GM21381 (cell line): Measurements from ENCODE around the gene CCDC8.
"Not testable (repeated sequence)": the region's sequence is repeated elsewhere in the genome, so short reads cannot be mapped to it uniquely, and the experiment has no call there.

Source experiments
- ATAC-seq: cut with Tn5 transposase; IDR thresholded peaks from one replicate; pipeline ENCODE4 v1.9.1; 2021; ENCODE audit warnings: mild to moderate bottlenecking, moderate library complexity; ENCODE audit not compliant: unreplicated experiment

Gene CCDC8

DNA sequence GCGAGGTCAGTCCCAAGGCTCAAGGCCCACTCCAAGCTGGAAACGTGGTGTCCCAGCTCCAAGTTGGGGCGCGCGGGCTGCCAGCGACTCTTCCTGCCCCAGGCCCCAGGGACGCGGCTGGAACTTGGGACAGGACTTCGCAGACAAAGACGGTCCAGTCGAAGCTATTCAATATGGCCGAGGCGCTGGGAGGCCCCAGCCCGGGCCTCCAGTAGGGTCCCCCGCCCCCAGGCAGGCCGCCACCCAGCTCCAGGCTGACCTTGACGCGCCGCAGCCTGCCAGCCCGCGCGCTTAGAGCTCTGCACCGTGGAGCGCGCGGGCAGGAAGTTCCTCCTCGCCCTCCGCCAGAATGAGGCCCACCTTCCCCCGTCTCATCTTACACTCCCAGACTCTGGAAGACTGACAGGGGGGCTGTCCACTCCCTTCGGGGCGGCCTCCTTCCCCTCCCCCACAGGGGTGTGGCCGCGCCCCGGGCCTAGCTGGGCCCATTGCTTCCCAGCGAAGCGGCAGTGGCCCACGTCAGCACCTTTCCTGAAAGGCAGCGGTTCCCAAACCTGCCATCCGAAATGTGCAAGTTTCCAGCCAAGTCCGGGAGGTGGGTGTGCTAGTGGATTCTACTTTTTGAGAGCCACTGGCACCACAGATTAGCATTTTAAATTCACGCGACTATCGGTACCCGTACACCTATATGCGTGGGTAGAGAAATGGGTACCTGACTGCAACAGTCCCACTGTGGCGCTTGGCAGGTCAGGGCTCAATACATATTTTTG, at the start of gene CCDC8:
Gene CCDC8, minus strand, starts transcription at position 303 of the 770 bp plus-strand sequence. CDS start 754 bp downstream, outside the sequence.
- ATAC-seq: no peak

- ATAC-seq: no peak
Observed at GRCh38 chr19:46461537-46461936, 48.2 kb upstream of the CCDC8 start.

DNA sequence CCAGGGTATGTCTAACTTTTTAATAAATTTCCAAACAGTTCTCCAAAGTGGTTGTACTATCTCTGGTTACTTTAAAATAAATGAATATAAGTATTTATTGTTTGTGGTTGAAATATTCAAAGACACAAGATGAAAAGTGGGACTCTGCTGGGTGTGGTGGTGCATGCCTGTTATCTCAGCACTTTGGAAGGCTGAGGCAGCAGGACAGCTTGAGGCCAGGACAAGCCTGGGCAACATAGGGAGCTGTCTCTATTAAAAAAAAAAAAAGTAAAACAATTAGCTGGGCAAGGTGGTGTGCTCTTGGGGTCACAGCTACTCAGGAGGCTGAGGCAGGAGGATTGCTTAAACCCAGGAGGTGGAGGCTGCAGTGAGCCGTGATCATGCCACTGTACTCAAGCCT, 47.6 kb upstream of the CCDC8 start:
- ATAC-seq: no peak

GRCh38 chr19:46460055-46460454, 46.7 kb upstream of the CCDC8 start:
- ATAC-seq: no peak

- no peak for ATAC-seq
Observed at GRCh38 chr19:46456930-46457329, 43.6 kb upstream of the CCDC8 start.

DNA sequence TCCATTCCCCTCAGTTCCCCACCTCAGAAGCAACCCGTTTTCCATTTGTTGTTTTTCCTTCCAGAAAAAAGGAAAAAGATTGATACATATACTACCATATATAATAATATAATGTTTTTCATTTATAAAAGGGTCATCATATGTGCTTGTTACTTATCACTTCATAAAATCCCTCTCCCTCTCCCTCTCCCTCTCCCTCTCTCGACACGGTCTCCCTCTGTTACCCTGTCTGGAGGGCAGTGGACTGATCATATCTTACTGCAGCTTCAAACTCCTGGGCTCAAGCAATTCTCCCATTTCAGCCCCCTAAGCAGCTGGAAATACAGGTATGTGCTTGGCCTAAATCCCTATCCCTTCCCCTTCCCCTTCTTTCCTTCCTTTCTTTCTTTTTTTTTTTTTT, 40.9 kb upstream of the CCDC8 start:
- no peak for ATAC-seq

DNA sequence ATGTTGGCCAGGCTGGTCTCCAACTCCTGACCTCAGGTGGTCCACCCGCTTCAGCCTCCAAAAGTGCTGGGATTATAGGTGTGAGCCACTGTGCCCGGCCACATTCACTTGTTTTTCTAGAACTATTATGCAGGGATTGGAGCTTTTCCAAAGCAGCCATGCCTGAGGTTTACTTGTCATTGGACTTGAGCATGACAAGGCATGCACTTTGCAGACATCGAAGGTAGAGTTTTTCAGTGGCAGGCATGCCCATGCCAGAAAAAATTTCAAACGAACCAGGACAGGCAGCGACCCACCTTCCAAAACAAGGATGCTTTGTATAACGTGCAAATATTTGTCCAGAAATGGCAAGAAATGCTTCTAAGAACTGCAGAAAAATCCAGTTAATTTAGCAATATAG, 40.3 kb upstream of the CCDC8 start:
- no peak for ATAC-seq

GRCh38 chr19:46452186-46452585, 38.8 kb upstream of the CCDC8 start:
- no peak for ATAC-seq

DNA sequence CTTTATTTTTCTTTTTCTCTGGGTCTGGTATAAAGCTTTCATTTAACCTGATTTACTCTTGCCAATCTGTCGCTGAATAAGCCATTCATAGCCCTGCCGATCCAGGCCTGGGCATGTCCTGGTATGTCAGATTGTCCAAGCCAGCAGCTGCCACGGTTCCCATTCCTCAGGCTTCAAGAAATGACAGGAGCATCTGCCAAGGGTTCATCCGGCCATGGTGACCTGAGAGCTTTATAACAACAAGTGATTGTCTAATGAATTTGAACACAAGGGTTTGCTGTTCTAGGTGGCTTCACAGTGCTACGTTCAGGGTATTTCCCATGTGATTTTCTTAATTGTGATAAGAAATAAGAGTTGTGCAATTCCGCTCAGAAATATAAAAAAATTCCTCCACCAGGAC, 38.0 kb upstream of the CCDC8 start:
- ATAC-seq: no peak

DNA sequence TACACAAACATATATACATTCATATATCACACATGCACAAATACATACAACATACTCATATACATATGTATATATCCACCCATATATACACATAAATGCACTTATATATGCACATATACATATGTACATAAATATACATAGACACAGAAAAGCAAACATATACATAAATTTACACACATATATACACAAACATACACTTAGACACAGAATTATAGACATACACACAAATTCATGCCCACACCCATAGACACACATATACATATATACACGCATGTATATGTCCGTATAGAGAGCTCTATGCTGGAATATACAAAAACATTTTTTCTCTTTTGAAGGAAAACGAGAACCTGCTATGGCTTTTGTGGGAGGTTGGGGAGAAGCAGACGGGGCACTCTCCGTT, 37.4 kb upstream of the CCDC8 start:
- ATAC-seq: no peak

DNA sequence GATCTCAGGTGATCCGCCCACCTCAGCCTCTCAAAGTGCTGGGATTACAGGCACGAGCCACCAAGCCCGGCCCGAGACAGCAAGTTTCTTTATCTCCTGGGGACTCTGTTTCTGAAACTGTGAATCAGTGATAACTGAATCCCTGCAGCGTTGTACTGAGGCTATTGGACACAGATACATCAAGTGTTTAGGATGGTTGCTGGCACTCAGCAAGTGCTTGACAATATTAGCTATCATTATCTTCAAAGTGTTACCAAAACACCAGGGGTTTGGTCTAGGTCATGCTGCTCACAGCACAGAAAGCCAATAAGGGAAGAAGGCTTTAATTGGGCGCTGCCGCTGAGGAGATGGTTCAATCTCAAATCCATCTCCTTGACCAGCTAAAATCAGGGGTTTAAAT, 35.9 kb upstream of the CCDC8 start:
- no peak for ATAC-seq

GRCh38 chr19:46448601-46449000, 35.2 kb upstream of the CCDC8 start:
- no peak for ATAC-seq

- ATAC-seq: no peak
Observed at GRCh38 chr19:46447824-46448223, 34.5 kb upstream of the CCDC8 start.

DNA sequence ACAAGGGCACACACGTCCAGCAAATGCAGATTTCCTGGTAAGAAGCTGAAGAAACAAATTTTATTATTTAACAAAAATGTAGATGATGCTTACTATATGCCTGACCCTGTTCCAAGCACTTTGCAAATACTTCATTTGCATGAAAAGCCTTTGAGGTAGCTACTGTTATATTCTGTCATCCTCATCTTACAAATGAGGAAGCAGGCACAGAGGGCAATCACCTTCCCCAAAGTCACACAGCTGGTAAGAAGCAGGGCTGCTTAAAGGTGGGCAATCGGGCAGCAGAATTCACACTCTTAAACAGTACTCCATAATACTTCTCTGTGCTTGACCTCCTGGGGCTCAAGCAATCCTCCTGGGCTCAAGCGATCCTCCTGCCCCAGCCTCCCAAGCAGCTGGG, 33.6 kb upstream of the CCDC8 start:
- ATAC-seq: no peak

DNA sequence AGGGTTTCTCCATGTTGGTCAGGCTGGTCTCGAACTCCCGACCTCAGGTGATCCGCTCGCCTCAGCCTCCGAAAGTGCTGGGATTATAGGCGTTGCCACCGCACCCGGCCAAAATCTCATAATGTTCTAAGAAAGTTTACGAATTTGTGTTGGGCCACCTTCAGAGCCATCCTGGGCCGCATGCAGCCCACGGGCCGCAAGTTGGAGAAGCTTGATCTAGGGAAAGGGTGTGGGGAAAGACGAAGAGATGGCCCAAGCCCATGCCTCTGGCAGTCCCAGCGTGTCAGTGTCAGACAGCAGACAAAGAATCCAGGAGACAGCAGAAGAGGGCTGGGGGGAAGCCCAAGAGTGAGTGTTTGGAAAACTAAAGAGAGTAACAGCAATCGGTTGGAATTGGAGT, 32.7 kb upstream of the CCDC8 start:
- no peak for ATAC-seq

- ATAC-seq: no peak
Observed at GRCh38 chr19:46442808-46443450, 29.6 kb upstream of the CCDC8 start.

GRCh38 chr19:46441866-46442265, 28.5 kb upstream of the CCDC8 start:
- no peak for ATAC-seq

- ATAC-seq: not testable (repeated sequence)
Observed at GRCh38 chr19:46435689-46436088, 22.3 kb upstream of the CCDC8 start.

DNA sequence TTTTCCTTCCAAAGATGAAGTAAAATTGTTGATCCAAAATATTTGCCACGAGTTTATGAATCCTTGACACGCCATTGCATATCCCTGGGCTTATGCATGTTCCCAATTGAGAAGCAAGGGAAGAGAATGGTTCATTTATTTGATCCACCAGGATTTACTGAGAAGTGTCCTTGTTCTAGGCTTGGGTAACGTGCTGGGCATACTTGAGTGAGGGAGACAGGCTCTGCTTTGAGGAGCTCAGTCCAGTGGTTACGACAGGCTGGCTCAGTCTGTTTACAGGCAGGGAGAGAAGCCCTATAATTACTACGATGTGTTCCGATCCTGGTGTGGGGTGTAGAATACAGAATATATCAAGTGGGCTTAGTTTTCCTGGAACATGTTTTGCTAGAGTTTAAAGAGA, 21.6 kb upstream of the CCDC8 start:
- ATAC-seq: no peak

DNA sequence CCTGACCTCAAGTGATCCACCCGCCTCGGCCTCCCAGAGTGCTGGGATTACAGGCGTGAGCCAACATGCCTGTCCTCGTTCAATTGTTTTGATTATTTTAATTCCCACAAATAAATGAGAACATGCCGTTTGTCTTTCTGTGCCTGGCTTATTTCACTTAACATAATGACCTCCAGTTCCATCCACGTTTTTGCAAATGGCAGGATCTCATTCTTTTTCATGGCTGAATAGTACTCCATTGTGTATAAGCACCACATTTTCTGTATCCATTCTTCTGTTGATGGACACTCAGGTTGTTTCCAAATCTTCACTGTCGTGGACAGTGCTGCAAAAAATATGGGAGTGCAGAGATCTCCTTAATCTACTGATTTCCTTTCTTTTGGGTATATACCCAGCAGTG, 20.1 kb upstream of the CCDC8 start:
- not testable (repeated sequence) for ATAC-seq

- no peak for ATAC-seq
Observed at GRCh38 chr19:46431824-46432223, 18.5 kb upstream of the CCDC8 start.

DNA sequence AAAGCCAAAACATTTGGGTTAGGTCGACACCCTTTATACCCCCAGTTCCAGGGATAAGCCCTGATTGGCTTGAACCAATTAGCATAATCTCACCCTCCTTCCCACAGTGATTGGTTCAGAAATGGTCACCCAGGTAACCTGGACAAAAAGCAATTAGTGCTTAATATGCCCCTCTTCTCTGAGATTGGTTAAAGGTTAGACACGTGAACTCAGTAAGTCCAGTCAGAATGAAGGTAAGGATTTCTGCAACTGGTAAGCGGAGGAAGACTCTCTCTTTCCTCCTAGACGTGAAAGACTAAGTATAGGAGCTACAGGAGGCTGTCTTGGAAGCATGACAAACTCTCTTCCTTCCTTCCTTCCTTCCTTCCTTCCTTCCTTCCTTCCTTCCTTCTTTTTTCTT, 16.6 kb upstream of the CCDC8 start:
- no peak for ATAC-seq
